DOHH2 (cell line): ENCODE data around the gene RND3.

Experiments used
- CTCF ChIP-seq: fragments of 200-600 bp; sonication (generic); IDR thresholded peaks from one replicate; pipeline ENCODE4 v1.5.1; 2014; ENCODE audit warnings: antibody characterized with exemption, mild to moderate bottlenecking, low read depth, low read length; ENCODE audit not compliant: poor library complexity, severe bottlenecking
- EZH2phosphoT487 ChIP-seq: fragments of 200-600 bp; sonication (generic); IDR thresholded peaks from 2 replicates; pipeline ENCODE4 v1.6.1; 2017; ENCODE audit warnings: borderline replicate concordance, mild to moderate bottlenecking, antibody characterized with exemption, low read length, moderate library complexity, mixed read lengths

GRCh38 chr2:150441226-150441625 lies 46.2 kb downstream of the RND3 start:
- TF ChIP-seq CTCF (no peak), EZH2phosphoT487 (no peak)
